SK-N-SH (cell line): ENCODE measurements around the gene MBIP. TPM values are rescaled to one million over a fixed set of nuclear protein-coding genes. Genes with fewer than 3 reads are reported as not detected.
A peak's percentile ranks its signal among the peaks of the same experiment; 100 is the strongest.

Source experiments
- CTCF ChIA-PET: fragments of 300-600, 350-600 bp; formaldehyde crosslinking; extraction: SDS; loops from one replicate; lab custom pipeline; 2021; lab: Yijun Ruan, JAX
- POLR2A ChIA-PET: fragments of 350-600 bp; sonication (Branson Sonifier 250); formaldehyde crosslinking; extraction: SDS; loops from one replicate; lab custom pipeline; 2020; ENCODE audit warnings: antibody characterized with exemption, inconsistent platforms; lab: Yijun Ruan, JAX
- DNase-seq: peaks from one replicate; pipeline ENCODE4 v3.0.0; 2012
- H2AFZ ChIP-seq: fragments of 200-600 bp; sonication (generic); 2 replicates; pipeline ENCODE4 v1.8.1; 2016; ENCODE audit warnings: antibody characterized with exemption, mild to moderate bottlenecking, low read depth
- H3F3A ChIP-seq: fragments of 200-600 bp; sonication (generic); replicated peaks from 2 replicates; pipeline ENCODE3; 2016; ENCODE audit warnings: antibody characterized with exemption, mild to moderate bottlenecking; ENCODE audit not compliant: insufficient read depth
- H3K27ac ChIP-seq, 2 experiments: fragments of 200-500 bp in 1 of 2; fragments of 200-600 bp in 1 of 2; sonication (Bioruptor generic) in 1 of 2; sonication (generic), shearing (Covaris generic) in 1 of 2; 2 replicates each; pipeline versions ENCODE4 v1.5.1 to v1.6.1; 2014 to 2016; ENCODE audit warnings: low read depth in 2 of 2, inconsistent platforms in 1 of 2, low read length in 1 of 2, mild to moderate bottlenecking in 1 of 2, mixed read lengths in 1 of 2
- H3K27me3 ChIP-seq: fragments of 200-600 bp; sonication (generic), shearing (Covaris generic); 2 replicates; pipeline ENCODE4 v1.6.1; 2016; ENCODE audit warnings: mixed run types; ENCODE audit not compliant: insufficient read depth
- H3K36me3 ChIP-seq, 2 experiments: fragments of 200-500 bp in 1 of 2; fragments of 200-600 bp in 1 of 2; sonication (Bioruptor generic) in 1 of 2; sonication (generic) in 1 of 2; replicated peaks in 1 of 2; 2 replicates each; pipeline versions ENCODE3 to v1.5.1; 2014 to 2016; ENCODE audit warnings: low read length in 1 of 2, mild to moderate bottlenecking in 1 of 2; ENCODE audit not compliant: insufficient read depth in 2 of 2, control insufficient read depth in 1 of 2
- H3K4me1 ChIP-seq, 2 experiments: fragments of 200-500 bp in 1 of 2; fragments of 200-600 bp in 1 of 2; sonication (Bioruptor generic) in 1 of 2; sonication (generic), shearing (Covaris generic) in 1 of 2; 2 replicates each; pipeline versions ENCODE4 v1.5.1 to v1.6.1; 2014 to 2016; ENCODE audit warnings: low read depth in 1 of 2, low read length in 1 of 2, mixed run types in 1 of 2; ENCODE audit not compliant: insufficient read depth in 2 of 2, control insufficient read depth in 1 of 2
- H3K4me2 ChIP-seq: fragments of 200-600 bp; sonication (generic), shearing (Covaris generic); 2 replicates; pipeline ENCODE4 v1.6.1; 2017; ENCODE audit warnings: mixed run types
- H3K4me3 ChIP-seq, 2 experiments: fragments of 200-500 bp in 1 of 2; fragments of 200-600 bp in 1 of 2; sonication (Bioruptor generic) in 1 of 2; sonication (generic), shearing (Covaris generic) in 1 of 2; 2 replicates each; pipeline versions ENCODE4 v1.5.1 to v1.8.1; 2014 to 2016; ENCODE audit warnings: low read depth in 2 of 2, inconsistent platforms in 1 of 2, low read length in 1 of 2, mild to moderate bottlenecking in 1 of 2, mixed read lengths in 1 of 2, moderate library complexity in 1 of 2
- H3K79me2 ChIP-seq: fragments of 200-600 bp; sonication (generic); 2 replicates; pipeline ENCODE4 v1.8.1; 2017; ENCODE audit warnings: mild to moderate bottlenecking; ENCODE audit not compliant: insufficient read depth
- H3K9ac ChIP-seq: fragments of 200-600 bp; sonication (generic); 2 replicates; pipeline ENCODE4 v1.6.1; 2017; ENCODE audit warnings: mixed run types
- H3K9me2 ChIP-seq: fragments of 200-600 bp; sonication (generic); 2 replicates; pipeline ENCODE4 v1.6.1; 2017; ENCODE audit warnings: mixed run types
- H3K9me3 ChIP-seq: fragments of 200-600 bp; sonication (generic); 2 replicates; pipeline ENCODE4 v1.6.1; 2017; ENCODE audit warnings: mixed run types, mild to moderate bottlenecking, moderate library complexity
- H4K20me1 ChIP-seq: fragments of 200-600 bp; sonication (generic); 2 replicates; pipeline ENCODE4 v1.6.1; 2017; ENCODE audit warnings: mild to moderate bottlenecking, mixed run types; ENCODE audit not compliant: insufficient read depth
- CHD2 ChIP-seq: fragments of 150-350 bp; IDR thresholded peaks from 2 replicates; pipeline ENCODE4 v1.6.1; 2018; ENCODE audit warnings: low read length; ENCODE audit not compliant: partially characterized antibody
- ELF1 ChIP-seq: IDR thresholded peaks from 2 replicates; pipeline ENCODE4 v1.4.0; 2012
- EP300 ChIP-seq, 2 experiments: IDR thresholded peaks; 2 replicates each; pipeline versions ENCODE4 v1.4.0 to v1.6.1; 2012; ENCODE audit warnings: borderline replicate concordance in 1 of 2, low read depth in 1 of 2, low read length in 1 of 2
- EZH2phosphoT487 ChIP-seq: fragments of 200-600 bp; sonication (generic); IDR thresholded peaks from 2 replicates; pipeline ENCODE4 v1.6.1; 2017; ENCODE audit warnings: low read depth, mixed run types, mild to moderate bottlenecking, antibody characterized with exemption, moderate library complexity, borderline replicate concordance
- FOXJ3 ChIP-seq: sonication (generic); formaldehyde crosslinking; IDR thresholded peaks from 2 replicates; pipeline ENCODE4 v1.5.1; 2020; ENCODE audit warnings: mild to moderate bottlenecking, missing genetic modification reagents
- GATA2 ChIP-seq: sonication (generic); formaldehyde crosslinking; IDR thresholded peaks from 2 replicates; pipeline ENCODE4 v1.5.0; 2020; ENCODE audit warnings: mild to moderate bottlenecking, missing genetic modification reagents
- JUND ChIP-seq: IDR thresholded peaks from 2 replicates; pipeline ENCODE4 v1.4.0; 2012
- MXI1 ChIP-seq: IDR thresholded peaks from 2 replicates; pipeline ENCODE4 v1.6.1; 2012; ENCODE audit warnings: mild to moderate bottlenecking, low read depth, low read length, improper control_type of control experiment
- NRF1 ChIP-seq: IDR thresholded peaks from 2 replicates; pipeline ENCODE4 v1.6.1; 2012; ENCODE audit warnings: low read depth, mild to moderate bottlenecking, low read length
- RAD21 ChIP-seq: IDR thresholded peaks from 2 replicates; pipeline ENCODE4 v1.6.1; 2012; ENCODE audit warnings: mild to moderate bottlenecking, low read length
- RCOR1 ChIP-seq: fragments of 150-350 bp; IDR thresholded peaks from 2 replicates; pipeline ENCODE4 v1.6.1; 2017; ENCODE audit warnings: antibody characterized with exemption, low read length
- RFX5 ChIP-seq: IDR thresholded peaks from 2 replicates; pipeline ENCODE4 v1.6.1; 2012; ENCODE audit warnings: mild to moderate bottlenecking, improper control_type of control experiment, low read length
- SIN3A ChIP-seq: IDR thresholded peaks from 2 replicates; pipeline ENCODE4 v1.6.1; 2012; ENCODE audit warnings: low read depth, mild to moderate bottlenecking, low read length, moderate library complexity, borderline replicate concordance
- SMC3 ChIP-seq: IDR thresholded peaks from 2 replicates; pipeline ENCODE4 v1.6.1; 2012; ENCODE audit warnings: low read depth, low read length, improper control_type of control experiment
- TCF12 ChIP-seq: IDR thresholded peaks from 2 replicates; pipeline ENCODE4 v1.4.0; 2012
- TEAD4 ChIP-seq: IDR thresholded peaks from 2 replicates; pipeline ENCODE4 v1.4.0; 2012; ENCODE audit warnings: mild to moderate bottlenecking, borderline replicate concordance; ENCODE audit not compliant: insufficient read depth
- YY1 ChIP-seq: IDR thresholded peaks from 2 replicates; pipeline ENCODE4 v1.4.0; 2012; ENCODE audit warnings: low read depth, mild to moderate bottlenecking
- WGBS: methylation state at CpG from one replicate; pipeline ENCODE4 v1.1.6; 2017; ENCODE audit warnings: low lambda C conversion rate; 5-methylcytosine and 5-hydroxymethylcytosine counted together
- polyA plus RNA-seq, 3 experiments: library from polyadenylated mRNA; depleted of rRNA; stranded (reverse); fragments of >200 nt; gene quantifications; 2 replicates each; pipeline ENCODE4 v1.2.3, GENCODE V29; 2012
- TF ChIP-seq, protein P1 (sequence below): IDR thresholded peaks from 2 replicates; pipeline ENCODE4 v1.4.0; 2012; ENCODE audit warnings: low read depth
- TF ChIP-seq, protein P2 (sequence below): IDR thresholded peaks from 2 replicates; pipeline ENCODE4 v1.6.1; 2012; ENCODE audit warnings: mild to moderate bottlenecking, low read depth, low read length, moderate library complexity
- TF ChIP-seq, protein P3 (sequence below): fragments of 200-600 bp; sonication (generic); IDR thresholded peaks from 2 replicates; pipeline ENCODE4 v1.6.1; 2017; ENCODE audit warnings: antibody characterized with exemption, mild to moderate bottlenecking, moderate library complexity
- TF ChIP-seq, protein P4 (sequence below): fragments of 150-350 bp; IDR thresholded peaks from 2 replicates; pipeline ENCODE4 v1.6.1; 2016; ENCODE audit warnings: mild to moderate bottlenecking, low read depth, low read length
- TF ChIP-seq, protein P5 (sequence below): IDR thresholded peaks from 2 replicates; pipeline ENCODE4 v1.4.0; 2012; ENCODE audit warnings: low read depth, borderline replicate concordance

Gene MBIP, protein sequence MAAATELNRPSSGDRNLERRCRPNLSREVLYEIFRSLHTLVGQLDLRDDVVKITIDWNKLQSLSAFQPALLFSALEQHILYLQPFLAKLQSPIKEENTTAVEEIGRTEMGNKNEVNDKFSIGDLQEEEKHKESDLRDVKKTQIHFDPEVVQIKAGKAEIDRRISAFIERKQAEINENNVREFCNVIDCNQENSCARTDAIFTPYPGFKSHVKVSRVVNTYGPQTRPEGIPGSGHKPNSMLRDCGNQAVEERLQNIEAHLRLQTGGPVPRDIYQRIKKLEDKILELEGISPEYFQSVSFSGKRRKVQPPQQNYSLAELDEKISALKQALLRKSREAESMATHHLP
- 11.5 and 12.1 TPM in 2 replicates for polyA plus RNA-seq (2012; rRNA removed)
- 10.9 and 15.6 TPM in 2 replicates for polyA plus RNA-seq (2012; cell fraction: cytosol; rRNA removed)
- 12.2 and 27.5 TPM in 2 replicates for polyA plus RNA-seq (2012; cell fraction: nucleus; rRNA removed)

DNA sequence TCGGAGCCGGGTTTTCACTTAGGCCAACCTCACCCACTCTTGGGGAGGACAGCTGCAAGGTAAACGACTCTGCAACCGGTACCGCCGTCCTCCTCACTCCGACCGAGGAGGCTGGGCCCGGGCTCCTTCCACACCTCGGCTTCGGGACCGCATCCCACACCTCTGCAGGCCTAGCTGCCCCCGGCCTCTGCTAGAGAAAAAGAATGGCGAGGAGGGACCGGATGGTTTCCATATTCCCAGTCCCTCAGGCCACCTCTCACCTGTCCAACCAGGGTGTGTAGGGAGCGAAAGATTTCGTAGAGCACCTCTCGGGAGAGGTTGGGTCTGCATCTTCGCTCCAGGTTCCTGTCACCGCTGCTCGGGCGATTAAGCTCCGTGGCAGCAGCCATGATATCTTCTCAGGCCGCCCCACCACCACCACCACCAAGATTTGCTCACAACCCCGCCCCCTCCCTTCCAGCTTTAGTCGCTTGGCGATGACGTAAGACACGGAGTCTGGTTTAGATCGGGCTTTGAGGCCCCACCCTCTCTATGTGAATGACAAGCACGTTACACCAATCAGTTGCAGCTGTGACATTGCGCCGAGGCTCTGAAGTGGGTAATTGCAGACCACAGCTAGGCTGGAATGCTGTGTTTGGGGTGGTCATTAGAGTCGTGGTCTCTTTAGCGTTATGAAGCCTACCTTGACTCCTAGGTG is at the start of gene MBIP:
MBIP (minus strand) TSS at position 438 of the 697 bp plus-strand sequence; CDS start at position 389, 49 bp downstream.
- POLR2A ChIA-PET = interaction anchor here (0.5 to 0.6 kb wide), 2 partner anchors 26 to 977 kb away, joined by 3 read pairs; no protein-coding TSS in a partner anchor
- H3K79me2 ChIP-seq = peaks cover 49% of the 10 kb centered on the region
- H3K27ac ChIP-seq = peak within 1 kb of the TSS; percentile 72 to 82
- peak within 1 kb of the TSS; percentile 78 for H3K9ac ChIP-seq
- WGBS = under 1% methylated on average over 33 of the region's 35 CpGs
- H3K4me2 ChIP-seq = peak within 1 kb of the TSS; percentile 72
- H3K27me3 ChIP-seq = no peaks in the 10 kb centered on the region
- H4K20me1 ChIP-seq = peaks cover 25% of the 10 kb centered on the region
- no peaks in the 10 kb centered on the region for H3K9me3 ChIP-seq
- peaks cover 3% of the 10 kb centered on the region for H3F3A ChIP-seq
- peak within 1 kb of the TSS; percentile 80 to 98 for H3K4me3 ChIP-seq
- CTCF ChIA-PET = interaction anchor here (1.1 to 1.3 kb wide), 2 partner anchors 45 to 53 kb away, joined by 3 read pairs; no protein-coding TSS in a partner anchor
- DNase-seq = peak; percentile 84
- no peaks in the 10 kb centered on the region for H3K9me2 ChIP-seq
- peak within 1 kb of the TSS; percentile 94 for H2AFZ ChIP-seq
- H3K36me3 ChIP-seq = peaks cover 0 to 3% of the 10 kb centered on the region in 2 experiments
- peaks cover 10% of the 10 kb centered on the region in 2 experiments; a peak in 3 of 4 replicates for H3K4me1 ChIP-seq
- TF ChIP-seq RFX5 (0 out of 2 replicates have a peak, but pooled peaks have one; percentile 28), GATA2 (CRISPR knock-in tag) (no peak), EP300 (IDR thresholded peaks at IDR 0.05; ENCODE audit: borderline replicate concordance in 1 of 2, low read depth in 1 of 2, low read length in 1 of 2) (no peak), SIN3A (no peak; the same call in 1 of the 2 replicates), RCOR1 (peak; percentile 47; the same call in 1 of the 2 replicates), FOXJ3 (CRISPR knock-in tag) (no peak), EZH2phosphoT487 (no peak), MXI1 (peak; percentile 61; the same call in 1 of the 2 replicates), NRF1 (no peak), ELF1 (no peak), SMC3 (no peak), RAD21 (no peak), CHD2 (peak; percentile 90), YY1 (peak; percentile 73), JUND (no peak), TEAD4 (no peak), TCF12 (peak; percentile 61)
- TF ChIP-seq, protein P1, sequence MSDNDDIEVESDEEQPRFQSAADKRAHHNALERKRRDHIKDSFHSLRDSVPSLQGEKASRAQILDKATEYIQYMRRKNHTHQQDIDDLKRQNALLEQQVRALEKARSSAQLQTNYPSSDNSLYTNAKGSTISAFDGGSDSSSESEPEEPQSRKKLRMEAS = peak; percentile 40
- TF ChIP-seq, protein P2, sequence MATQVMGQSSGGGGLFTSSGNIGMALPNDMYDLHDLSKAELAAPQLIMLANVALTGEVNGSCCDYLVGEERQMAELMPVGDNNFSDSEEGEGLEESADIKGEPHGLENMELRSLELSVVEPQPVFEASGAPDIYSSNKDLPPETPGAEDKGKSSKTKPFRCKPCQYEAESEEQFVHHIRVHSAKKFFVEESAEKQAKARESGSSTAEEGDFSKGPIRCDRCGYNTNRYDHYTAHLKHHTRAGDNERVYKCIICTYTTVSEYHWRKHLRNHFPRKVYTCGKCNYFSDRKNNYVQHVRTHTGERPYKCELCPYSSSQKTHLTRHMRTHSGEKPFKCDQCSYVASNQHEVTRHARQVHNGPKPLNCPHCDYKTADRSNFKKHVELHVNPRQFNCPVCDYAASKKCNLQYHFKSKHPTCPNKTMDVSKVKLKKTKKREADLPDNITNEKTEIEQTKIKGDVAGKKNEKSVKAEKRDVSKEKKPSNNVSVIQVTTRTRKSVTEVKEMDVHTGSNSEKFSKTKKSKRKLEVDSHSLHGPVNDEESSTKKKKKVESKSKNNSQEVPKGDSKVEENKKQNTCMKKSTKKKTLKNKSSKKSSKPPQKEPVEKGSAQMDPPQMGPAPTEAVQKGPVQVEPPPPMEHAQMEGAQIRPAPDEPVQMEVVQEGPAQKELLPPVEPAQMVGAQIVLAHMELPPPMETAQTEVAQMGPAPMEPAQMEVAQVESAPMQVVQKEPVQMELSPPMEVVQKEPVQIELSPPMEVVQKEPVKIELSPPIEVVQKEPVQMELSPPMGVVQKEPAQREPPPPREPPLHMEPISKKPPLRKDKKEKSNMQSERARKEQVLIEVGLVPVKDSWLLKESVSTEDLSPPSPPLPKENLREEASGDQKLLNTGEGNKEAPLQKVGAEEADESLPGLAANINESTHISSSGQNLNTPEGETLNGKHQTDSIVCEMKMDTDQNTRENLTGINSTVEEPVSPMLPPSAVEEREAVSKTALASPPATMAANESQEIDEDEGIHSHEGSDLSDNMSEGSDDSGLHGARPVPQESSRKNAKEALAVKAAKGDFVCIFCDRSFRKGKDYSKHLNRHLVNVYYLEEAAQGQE = no peak
- TF ChIP-seq, protein P3, sequence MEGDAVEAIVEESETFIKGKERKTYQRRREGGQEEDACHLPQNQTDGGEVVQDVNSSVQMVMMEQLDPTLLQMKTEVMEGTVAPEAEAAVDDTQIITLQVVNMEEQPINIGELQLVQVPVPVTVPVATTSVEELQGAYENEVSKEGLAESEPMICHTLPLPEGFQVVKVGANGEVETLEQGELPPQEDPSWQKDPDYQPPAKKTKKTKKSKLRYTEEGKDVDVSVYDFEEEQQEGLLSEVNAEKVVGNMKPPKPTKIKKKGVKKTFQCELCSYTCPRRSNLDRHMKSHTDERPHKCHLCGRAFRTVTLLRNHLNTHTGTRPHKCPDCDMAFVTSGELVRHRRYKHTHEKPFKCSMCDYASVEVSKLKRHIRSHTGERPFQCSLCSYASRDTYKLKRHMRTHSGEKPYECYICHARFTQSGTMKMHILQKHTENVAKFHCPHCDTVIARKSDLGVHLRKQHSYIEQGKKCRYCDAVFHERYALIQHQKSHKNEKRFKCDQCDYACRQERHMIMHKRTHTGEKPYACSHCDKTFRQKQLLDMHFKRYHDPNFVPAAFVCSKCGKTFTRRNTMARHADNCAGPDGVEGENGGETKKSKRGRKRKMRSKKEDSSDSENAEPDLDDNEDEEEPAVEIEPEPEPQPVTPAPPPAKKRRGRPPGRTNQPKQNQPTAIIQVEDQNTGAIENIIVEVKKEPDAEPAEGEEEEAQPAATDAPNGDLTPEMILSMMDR = no peak
- TF ChIP-seq, protein P4, sequence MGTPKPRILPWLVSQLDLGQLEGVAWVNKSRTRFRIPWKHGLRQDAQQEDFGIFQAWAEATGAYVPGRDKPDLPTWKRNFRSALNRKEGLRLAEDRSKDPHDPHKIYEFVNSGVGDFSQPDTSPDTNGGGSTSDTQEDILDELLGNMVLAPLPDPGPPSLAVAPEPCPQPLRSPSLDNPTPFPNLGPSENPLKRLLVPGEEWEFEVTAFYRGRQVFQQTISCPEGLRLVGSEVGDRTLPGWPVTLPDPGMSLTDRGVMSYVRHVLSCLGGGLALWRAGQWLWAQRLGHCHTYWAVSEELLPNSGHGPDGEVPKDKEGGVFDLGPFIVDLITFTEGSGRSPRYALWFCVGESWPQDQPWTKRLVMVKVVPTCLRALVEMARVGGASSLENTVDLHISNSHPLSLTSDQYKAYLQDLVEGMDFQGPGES = 0 out of 2 replicates have a peak, but pooled peaks have one; percentile 29
- TF ChIP-seq, protein P5, sequence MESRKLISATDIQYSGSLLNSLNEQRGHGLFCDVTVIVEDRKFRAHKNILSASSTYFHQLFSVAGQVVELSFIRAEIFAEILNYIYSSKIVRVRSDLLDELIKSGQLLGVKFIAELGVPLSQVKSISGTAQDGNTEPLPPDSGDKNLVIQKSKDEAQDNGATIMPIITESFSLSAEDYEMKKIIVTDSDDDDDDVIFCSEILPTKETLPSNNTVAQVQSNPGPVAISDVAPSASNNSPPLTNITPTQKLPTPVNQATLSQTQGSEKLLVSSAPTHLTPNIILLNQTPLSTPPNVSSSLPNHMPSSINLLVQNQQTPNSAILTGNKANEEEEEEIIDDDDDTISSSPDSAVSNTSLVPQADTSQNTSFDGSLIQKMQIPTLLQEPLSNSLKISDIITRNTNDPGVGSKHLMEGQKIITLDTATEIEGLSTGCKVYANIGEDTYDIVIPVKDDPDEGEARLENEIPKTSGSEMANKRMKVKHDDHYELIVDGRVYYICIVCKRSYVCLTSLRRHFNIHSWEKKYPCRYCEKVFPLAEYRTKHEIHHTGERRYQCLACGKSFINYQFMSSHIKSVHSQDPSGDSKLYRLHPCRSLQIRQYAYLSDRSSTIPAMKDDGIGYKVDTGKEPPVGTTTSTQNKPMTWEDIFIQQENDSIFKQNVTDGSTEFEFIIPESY = no peak
